ENCODE measurements around the gene DOLPP1. TPM values are rescaled to one million over a fixed set of nuclear protein-coding genes. Genes with fewer than 3 reads are reported as not detected.

The DOLPP1 gene
- total and polyA plus RNA-seq, 4 donors = 14.6 to 15.6 (median 15.0) TPM

DNA sequence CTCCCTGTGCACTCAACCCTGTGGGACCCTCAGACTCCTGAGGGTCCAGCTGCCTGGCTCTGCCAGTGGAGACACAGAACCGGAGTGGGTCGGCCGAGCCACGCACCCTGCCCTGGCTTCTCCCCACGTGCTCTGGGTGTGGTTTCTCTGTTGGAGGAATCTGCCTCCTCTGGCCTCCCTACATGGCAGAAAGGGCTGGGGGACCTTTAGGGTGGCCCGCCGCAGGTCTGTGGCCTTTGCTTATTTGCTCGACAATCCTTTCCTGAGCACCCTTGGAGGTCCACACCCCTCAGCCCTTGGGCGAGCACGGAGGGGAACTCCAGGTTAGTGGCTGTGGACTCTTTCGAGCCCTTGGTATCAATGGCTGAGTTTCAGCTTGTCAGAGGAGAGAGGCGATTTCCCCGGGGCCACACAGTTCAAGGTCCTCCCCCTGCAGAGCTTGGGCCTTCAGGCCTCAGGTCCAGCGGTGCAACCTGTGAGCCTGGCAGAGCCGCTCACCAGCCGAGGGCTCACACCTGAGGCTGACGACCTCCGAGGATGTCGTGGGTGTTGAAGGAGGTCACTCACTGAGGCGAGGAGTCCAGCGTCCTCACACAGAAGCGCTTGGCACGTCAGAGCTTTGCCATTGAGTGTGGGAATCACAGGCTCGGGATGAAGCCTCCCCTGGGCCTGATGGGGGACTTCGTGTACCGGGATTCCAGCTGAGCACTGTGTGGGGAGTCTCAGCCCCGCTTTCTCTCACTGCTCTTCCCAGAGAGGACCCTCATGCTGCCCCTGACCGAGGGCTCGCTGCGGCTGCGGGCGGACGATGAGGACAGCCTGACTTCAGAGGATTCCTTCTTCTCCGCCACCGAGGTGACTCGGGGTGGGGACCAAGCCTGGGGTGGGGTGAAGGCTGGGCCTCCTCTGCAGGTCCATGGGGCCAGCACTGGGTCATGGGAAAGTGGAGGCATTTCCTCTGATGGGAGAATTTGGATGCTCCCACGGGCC is 20.8 kb upstream of the DOLPP1 start:
- H3K9ac ChIP-seq (ENCODE audit: low read depth in 1 of 2, low read length in 2 of 2) = no peak overlapping the region
- H3K4me1 ChIP-seq (ENCODE audit: control insufficient read depth in 4 of 4, insufficient read depth in 4 of 4, low read length in 3 of 4) = peaks cover 4 to 19% (median 10%) of the 10 kb centered on the region in 4 donors
- H3K36me3 ChIP-seq (ENCODE audit: control insufficient read depth in 4 of 4, insufficient read depth in 3 of 4, low read depth in 1 of 4, low read length in 3 of 4) = peaks cover 0 to 18% (median 6%) of the 10 kb centered on the region in 4 donors
- H3K9me3 ChIP-seq (ENCODE audit: control insufficient read depth in 4 of 4, low read length in 3 of 4) = no peaks in the 10 kb centered on the region
- no peak overlapping the region for H3K4me3 ChIP-seq (ENCODE audit: low read depth in 1 of 3, low read length in 3 of 3)
- WGBS = 91% methylated on average over 37 of the region's 37 CpGs
- peak overlapping the region in 1 of 2 donors; percentile 13 for H3K27ac ChIP-seq (ENCODE audit: low read depth in 1 of 2, low read length in 2 of 2)
- no peaks in the 10 kb centered on the region for H3K27me3 ChIP-seq (ENCODE audit: control insufficient read depth in 4 of 4, insufficient read depth in 4 of 4, low read length in 3 of 4)
- TF ChIP-seq SP1 (IDR thresholded peaks at IDR 0.05) (no peak), HNF4G (IDR thresholded peaks at IDR 0.05) (no peak), YY1 (IDR thresholded peaks at IDR 0.05) (no peak), GABPA (IDR thresholded peaks at IDR 0.05 in 1 of 2, conservative IDR thresholded peaks at IDR 0.05 in 1 of 2) (no peak), JUND (IDR thresholded peaks at IDR 0.05) (no peak), FOXA1 (IDR thresholded peaks at IDR 0.05) (no peak), TAF1 (conservative IDR thresholded peaks at IDR 0.05) (no peak), RXRA (IDR thresholded peaks at IDR 0.05) (no peak), NR2F2 (IDR thresholded peaks at IDR 0.05) (no peak), HNF4A (conservative IDR thresholded peaks at IDR 0.05) (no peak), REST (IDR thresholded peaks at IDR 0.05) (no peak), ZBTB33 (IDR thresholded peaks at IDR 0.05) (no peak), EGR1 (IDR thresholded peaks at IDR 0.05; ENCODE audit: low read depth in 2 of 2) (no peak), RAD21 (IDR thresholded peaks at IDR 0.05) (no peak), FOXA2 (IDR thresholded peaks at IDR 0.05) (no peak)
- TF ChIP-seq, protein P1, sequence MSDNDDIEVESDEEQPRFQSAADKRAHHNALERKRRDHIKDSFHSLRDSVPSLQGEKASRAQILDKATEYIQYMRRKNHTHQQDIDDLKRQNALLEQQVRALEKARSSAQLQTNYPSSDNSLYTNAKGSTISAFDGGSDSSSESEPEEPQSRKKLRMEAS (IDR thresholded peaks at IDR 0.05) = no peak
- TF ChIP-seq, protein P2, sequence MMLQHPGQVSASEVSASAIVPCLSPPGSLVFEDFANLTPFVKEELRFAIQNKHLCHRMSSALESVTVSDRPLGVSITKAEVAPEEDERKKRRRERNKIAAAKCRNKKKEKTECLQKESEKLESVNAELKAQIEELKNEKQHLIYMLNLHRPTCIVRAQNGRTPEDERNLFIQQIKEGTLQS (IDR thresholded peaks at IDR 0.05) = no peak
- TF ChIP-seq, protein P3, sequence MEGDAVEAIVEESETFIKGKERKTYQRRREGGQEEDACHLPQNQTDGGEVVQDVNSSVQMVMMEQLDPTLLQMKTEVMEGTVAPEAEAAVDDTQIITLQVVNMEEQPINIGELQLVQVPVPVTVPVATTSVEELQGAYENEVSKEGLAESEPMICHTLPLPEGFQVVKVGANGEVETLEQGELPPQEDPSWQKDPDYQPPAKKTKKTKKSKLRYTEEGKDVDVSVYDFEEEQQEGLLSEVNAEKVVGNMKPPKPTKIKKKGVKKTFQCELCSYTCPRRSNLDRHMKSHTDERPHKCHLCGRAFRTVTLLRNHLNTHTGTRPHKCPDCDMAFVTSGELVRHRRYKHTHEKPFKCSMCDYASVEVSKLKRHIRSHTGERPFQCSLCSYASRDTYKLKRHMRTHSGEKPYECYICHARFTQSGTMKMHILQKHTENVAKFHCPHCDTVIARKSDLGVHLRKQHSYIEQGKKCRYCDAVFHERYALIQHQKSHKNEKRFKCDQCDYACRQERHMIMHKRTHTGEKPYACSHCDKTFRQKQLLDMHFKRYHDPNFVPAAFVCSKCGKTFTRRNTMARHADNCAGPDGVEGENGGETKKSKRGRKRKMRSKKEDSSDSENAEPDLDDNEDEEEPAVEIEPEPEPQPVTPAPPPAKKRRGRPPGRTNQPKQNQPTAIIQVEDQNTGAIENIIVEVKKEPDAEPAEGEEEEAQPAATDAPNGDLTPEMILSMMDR (IDR thresholded peaks at IDR 0.05; ENCODE audit: low read depth, low read length, missing input control) = no peak
- DNase-seq (ENCODE audit: low spot score) = peak; percentile 34
